Epithelial cell of esophagus (primary cell): ENCODE results near the gene GLO1.
"Not testable (repeated sequence)": the region's sequence is repeated elsewhere in the genome, so short reads cannot be mapped to it uniquely, and the experiment has no call there.

Source experiments
- DNase-seq: peaks from one replicate; pipeline ENCODE4 v3.0.0; 2010; ENCODE audit warnings: low read depth
- H3K4me3 ChIP-seq: 2 replicates; pipeline ENCODE4 v1.5.1; 2011; ENCODE audit warnings: mild to moderate bottlenecking, low read length, control low read depth
- TF ChIP-seq, protein P1 (sequence below): IDR thresholded peaks from 2 replicates; pipeline ENCODE4 v1.5.1; 2011; ENCODE audit warnings: low read depth, mild to moderate bottlenecking, low read length, control low read depth, inconsistent platforms; ENCODE audit not compliant: insufficient read depth; ENCODE audit errors: missing control alignments

The GLO1 gene

DNA sequence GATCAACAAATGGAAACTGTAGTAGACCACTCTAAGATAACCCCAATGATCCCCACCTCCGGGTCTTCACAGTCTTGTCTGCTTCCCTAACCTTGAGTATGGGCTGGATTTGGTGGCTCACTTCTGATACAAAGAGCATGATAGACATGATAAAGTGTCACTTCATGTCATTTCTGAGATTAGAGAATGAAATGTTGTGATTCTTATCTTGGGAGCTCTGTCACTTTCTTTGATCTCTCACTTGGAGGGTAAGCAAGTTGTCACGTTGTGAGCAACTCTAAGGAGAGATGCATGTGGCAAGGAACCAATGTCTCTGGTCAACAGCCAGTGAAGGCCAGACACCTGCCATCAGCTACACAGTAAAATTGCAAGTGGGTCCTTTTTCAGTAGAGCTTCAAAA lies 3.0 kb upstream of the GLO1 start:
- no peak overlapping the region for H3K4me3 ChIP-seq
- TF ChIP-seq, protein P1, sequence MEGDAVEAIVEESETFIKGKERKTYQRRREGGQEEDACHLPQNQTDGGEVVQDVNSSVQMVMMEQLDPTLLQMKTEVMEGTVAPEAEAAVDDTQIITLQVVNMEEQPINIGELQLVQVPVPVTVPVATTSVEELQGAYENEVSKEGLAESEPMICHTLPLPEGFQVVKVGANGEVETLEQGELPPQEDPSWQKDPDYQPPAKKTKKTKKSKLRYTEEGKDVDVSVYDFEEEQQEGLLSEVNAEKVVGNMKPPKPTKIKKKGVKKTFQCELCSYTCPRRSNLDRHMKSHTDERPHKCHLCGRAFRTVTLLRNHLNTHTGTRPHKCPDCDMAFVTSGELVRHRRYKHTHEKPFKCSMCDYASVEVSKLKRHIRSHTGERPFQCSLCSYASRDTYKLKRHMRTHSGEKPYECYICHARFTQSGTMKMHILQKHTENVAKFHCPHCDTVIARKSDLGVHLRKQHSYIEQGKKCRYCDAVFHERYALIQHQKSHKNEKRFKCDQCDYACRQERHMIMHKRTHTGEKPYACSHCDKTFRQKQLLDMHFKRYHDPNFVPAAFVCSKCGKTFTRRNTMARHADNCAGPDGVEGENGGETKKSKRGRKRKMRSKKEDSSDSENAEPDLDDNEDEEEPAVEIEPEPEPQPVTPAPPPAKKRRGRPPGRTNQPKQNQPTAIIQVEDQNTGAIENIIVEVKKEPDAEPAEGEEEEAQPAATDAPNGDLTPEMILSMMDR: no peak
- no peak for DNase-seq

DNA sequence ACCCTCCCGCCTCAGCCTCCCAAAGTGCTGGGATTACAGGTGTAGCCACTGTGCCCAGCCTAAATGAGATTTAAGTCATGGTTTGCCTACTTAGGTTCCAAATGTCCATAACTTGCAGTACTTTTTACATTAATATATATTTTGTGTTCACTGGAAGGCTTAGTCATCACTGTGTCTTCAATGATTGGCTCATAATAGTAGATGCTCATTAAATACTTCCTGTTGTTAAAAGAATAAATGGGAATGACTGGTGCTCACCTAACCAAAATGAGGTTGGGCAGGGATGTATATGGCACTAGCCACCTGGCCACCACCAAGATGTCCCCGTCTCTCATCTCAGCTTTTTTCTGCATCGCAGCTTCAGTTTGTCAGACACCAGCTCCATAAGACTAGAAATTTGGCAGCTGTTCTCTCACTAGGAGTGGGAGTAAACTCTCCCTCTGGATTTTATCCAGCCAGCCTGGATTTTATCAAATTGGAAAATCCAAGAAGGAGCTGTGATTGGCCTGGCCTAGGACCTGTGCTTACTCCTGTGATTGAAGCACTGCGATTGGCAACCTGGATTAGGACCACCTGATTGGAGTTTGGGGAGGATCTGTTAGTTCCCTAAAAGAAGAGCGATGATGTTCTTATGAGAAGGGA lies 1.1 kb upstream of the GLO1 start:
- TF ChIP-seq, protein P1: no peak
- no peak for DNase-seq
- H3K4me3 ChIP-seq: no peak overlapping the region

DNA sequence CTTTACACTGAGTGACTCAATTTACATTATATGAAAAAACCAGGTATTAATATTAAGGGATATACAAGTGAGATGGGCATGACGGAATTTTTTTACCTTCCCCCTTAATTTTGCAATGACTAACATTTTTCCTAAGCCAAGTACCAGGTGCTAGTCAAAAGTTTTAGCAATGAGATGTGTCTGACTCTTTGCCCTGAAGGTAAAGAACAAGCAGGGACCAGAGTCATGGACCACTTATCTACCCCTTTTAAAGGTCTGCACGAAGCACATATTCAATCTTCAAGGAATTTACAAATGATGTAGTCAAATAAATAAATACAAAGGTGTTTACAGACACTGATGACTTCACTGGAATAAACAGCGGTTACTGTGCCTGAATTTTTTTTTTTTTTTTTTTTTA lies 1.4 kb downstream of the GLO1 start:
- TF ChIP-seq, protein P1: no peak
- H3K4me3 ChIP-seq: no peak overlapping the region
- DNase-seq: peak; percentile 45

DNA sequence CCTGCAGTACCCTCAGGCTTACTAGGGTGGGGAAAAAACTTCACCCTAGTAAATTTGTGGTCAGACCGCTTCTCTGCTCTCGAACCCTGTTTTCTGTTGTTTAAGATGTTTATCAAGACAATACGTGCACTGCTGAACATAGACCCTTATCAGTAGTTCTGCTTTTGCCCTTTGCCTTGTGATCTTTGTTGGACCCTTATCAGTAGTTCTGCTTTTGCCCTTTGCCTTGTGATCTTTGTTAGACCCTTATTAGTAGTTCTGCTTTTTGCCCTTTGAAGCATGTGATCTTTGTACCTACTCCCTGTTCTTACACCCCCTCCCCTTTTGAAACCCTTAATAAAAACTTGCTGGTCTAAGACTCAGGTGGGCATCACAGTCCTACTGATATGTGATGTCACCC lies 3.2 kb downstream of the GLO1 start:
- not testable (repeated sequence) for DNase-seq, H3K4me3 ChIP-seq

DNA sequence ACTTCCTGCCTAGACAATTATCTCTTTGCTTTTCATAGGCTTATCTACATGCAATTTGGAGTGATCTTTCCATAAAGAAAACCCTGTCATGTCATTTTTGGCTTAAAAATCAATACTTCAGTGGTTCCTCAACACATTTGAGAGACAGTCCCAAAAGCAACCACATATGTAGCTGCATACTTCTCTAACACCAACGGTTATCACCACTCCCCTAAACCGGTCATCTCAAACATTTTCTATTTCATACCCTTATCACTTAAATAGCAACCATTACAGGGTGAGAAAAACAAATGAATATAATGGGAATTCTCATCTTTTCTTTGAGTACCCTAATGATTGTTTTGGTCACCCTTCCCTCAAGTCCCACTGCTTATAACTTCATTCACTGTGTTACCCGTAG lies 5.1 kb downstream of the GLO1 start:
- no peak overlapping the region for H3K4me3 ChIP-seq
- no peak for DNase-seq
- TF ChIP-seq, protein P1: no peak

DNA sequence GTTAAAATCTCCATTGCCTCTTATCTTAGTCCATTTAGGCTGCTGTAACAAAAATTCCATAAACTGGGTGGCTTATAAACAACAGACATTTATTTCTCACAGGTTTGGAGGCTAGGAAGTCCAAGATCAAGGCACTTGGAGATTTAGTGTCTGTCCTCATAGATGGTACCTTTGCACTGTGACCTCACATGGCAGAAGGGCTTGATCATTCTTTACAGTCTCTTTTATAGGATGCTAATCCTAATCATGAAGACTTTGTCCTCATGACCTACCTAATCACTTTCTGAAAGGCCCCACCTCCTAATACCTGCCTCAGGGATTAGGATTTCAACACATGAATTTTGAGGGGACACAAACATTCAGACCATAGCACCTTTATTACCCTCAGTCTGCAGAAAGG lies 6.6 kb downstream of the GLO1 start:
- no peak for DNase-seq
- TF ChIP-seq, protein P1: no peak
- H3K4me3 ChIP-seq: no peak overlapping the region

DNA sequence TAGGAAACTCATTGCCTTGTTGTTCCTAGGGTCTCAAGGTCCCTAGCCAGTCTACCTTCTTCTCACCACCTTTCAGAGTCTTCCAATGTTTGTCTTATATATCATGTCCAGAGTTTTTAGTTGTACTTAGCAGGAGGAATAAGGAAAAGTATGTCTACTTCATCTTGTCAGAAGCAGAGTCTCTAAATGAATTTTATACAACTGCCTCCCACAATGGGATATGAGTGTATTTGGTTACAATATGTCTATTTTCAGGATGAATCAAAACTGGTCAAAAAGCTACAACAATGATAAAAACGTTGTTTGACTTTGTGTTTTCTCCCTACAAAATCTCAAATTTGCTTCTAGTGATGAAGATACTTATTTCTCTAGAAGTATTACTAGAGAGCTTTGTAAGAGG lies 7.0 kb downstream of the GLO1 start:
- TF ChIP-seq, protein P1: no peak
- DNase-seq: no peak
- H3K4me3 ChIP-seq: no peak overlapping the region
